ENCODE measurements around the gene CANT1.

Gene CANT1

GRCh38 chr17:78999056-78999768, 10.4 kb downstream of the CANT1 start:
- Histone ChIP-seq H3K4me1 (ENCODE audit: control insufficient read depth, insufficient read depth, low read length) (no peaks in the 10 kb centered on the region), H3K9ac (ENCODE audit: low read length) (no peak overlapping the region), H3K4me3 (ENCODE audit: low read length) (no peak overlapping the region), H3K36me3 (ENCODE audit: control insufficient read depth, insufficient read depth, low read length) (peaks cover 15% of the 10 kb centered on the region), H3K27me3 (ENCODE audit: control insufficient read depth, insufficient read depth, low read length) (no peaks in the 10 kb centered on the region), H3K27ac (ENCODE audit: low read depth, low read length) (no peak overlapping the region)

GRCh38 chr17:78998311-78999055, 11.1 kb downstream of the CANT1 start:
- no peak overlapping the region for H3K27ac ChIP-seq (ENCODE audit: low read depth, low read length)
- no peak overlapping the region for H3K9ac ChIP-seq (ENCODE audit: low read length)
- H3K27me3 ChIP-seq (ENCODE audit: control insufficient read depth, insufficient read depth, low read length), result no peaks in the 10 kb centered on the region
- no peak overlapping the region for H3K4me3 ChIP-seq (ENCODE audit: low read length)
- peaks cover 15% of the 10 kb centered on the region for H3K36me3 ChIP-seq (ENCODE audit: control insufficient read depth, insufficient read depth, low read length)
- no peaks in the 10 kb centered on the region for H3K4me1 ChIP-seq (ENCODE audit: control insufficient read depth, insufficient read depth, low read length)

DNA sequence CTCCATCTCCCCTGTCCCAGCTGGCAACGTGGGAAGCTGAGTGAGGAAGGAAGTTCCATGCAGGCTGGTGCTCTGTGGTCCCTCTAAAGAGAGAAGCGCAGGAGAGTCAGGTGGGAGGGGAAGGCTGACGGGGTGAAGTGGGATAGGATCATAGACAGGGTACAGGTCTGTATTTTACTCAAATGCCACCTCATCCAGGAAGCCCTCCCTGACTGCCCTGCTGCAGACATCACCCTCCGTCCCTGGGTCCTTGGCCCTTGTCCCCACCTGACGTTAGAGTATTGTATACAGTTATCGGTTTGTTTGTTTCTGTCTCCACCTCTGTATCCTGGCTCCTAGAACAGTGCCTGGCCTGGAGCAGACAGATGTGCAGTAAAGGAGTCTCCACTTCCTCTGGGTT, 11.7 kb downstream of the CANT1 start:
- Histone ChIP-seq H3K4me1 (ENCODE audit: control insufficient read depth, insufficient read depth, low read length) (no peaks in the 10 kb centered on the region), H3K4me3 (ENCODE audit: low read length) (no peak overlapping the region), H3K36me3 (ENCODE audit: control insufficient read depth, insufficient read depth, low read length) (peaks cover 17% of the 10 kb centered on the region), H3K9ac (ENCODE audit: low read length) (no peak overlapping the region), H3K27me3 (ENCODE audit: control insufficient read depth, insufficient read depth, low read length) (no peaks in the 10 kb centered on the region), H3K27ac (ENCODE audit: low read depth, low read length) (no peak overlapping the region)

DNA sequence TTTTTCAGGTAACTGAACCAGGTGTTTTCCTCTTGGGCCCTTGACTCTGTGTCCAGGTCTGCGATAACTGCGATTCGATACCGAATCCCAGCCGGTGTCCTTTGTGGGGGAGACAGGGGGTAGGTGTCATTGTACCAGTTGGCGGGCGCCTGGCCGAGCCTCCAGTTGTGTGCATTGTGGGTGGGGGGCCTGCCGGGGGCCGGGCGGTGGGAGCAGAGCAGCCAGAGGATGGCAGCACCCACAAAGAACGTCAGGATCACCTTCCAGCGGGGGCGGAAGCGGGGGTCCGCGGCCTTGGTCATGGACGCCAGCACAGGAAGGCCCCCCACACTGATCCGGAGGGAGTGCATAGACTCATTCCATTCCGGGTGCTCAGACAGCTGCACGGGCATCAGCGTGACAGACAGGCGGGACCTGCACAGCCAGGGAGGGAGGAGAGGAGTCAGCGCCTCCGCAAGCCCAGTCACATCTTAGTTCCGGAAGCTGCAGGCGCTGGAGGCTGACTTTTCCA, 12.3 kb downstream of the CANT1 start:
- Histone ChIP-seq H3K4me3 (ENCODE audit: low read length) (no peak overlapping the region), H3K9ac (ENCODE audit: low read length) (no peak overlapping the region), H3K36me3 (ENCODE audit: control insufficient read depth, insufficient read depth, low read length) (peaks cover 20% of the 10 kb centered on the region)

DNA sequence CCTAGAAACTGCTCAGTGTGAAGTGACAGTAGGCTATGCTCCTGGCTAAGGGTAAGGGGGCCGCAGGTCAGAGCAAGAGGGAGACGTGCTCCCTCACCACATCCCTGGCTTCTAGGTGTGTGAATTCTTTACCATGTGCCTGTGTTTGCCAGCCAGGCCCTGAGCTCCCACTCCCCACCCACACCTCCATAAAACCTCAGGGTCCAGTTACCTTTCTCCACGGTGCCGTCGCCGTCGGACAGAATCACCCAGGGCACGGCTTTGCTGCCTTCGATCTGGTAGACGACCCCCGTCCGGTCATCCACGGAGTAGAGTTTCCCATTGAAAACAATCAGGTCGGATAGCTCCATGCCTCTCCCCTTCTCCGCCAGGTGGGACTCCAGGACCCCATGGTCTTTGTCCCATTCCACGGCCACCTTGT, 12.8 kb downstream of the CANT1 start:
- Histone ChIP-seq H3K27ac (ENCODE audit: low read depth, low read length) (no peak overlapping the region), H3K4me3 (ENCODE audit: low read length) (peak overlapping the region; percentile 24), H3K36me3 (ENCODE audit: control insufficient read depth, insufficient read depth, low read length) (peaks cover 22% of the 10 kb centered on the region), H3K4me1 (ENCODE audit: control insufficient read depth, insufficient read depth, low read length) (no peaks in the 10 kb centered on the region), H3K27me3 (ENCODE audit: control insufficient read depth, insufficient read depth, low read length) (no peaks in the 10 kb centered on the region), H3K9ac (ENCODE audit: low read length) (no peak overlapping the region)

More for the DNA sequence above, 12.3 kb downstream of the CANT1 start:
- Histone ChIP-seq H3K4me1 (ENCODE audit: control insufficient read depth, insufficient read depth, low read length) (no peaks in the 10 kb centered on the region), H3K27me3 (ENCODE audit: control insufficient read depth, insufficient read depth, low read length) (no peaks in the 10 kb centered on the region), H3K27ac (ENCODE audit: low read depth, low read length) (no peak overlapping the region)

- no peaks in the 10 kb centered on the region for H3K27me3 ChIP-seq (ENCODE audit: control insufficient read depth, insufficient read depth, low read length)
- H3K4me3 ChIP-seq (ENCODE audit: low read length), result peak overlapping the region; percentile 24
- H3K4me1 ChIP-seq (ENCODE audit: control insufficient read depth, insufficient read depth, low read length), result no peaks in the 10 kb centered on the region
- H3K9ac ChIP-seq (ENCODE audit: low read length), result no peak overlapping the region
- peaks cover 30% of the 10 kb centered on the region for H3K36me3 ChIP-seq (ENCODE audit: control insufficient read depth, insufficient read depth, low read length)
- no peak overlapping the region for H3K27ac ChIP-seq (ENCODE audit: low read depth, low read length)
Observed at GRCh38 chr17:78995761-78996451, 13.7 kb downstream of the CANT1 start.

GRCh38 chr17:78995022-78995760, 14.4 kb downstream of the CANT1 start:
- Histone ChIP-seq H3K27me3 (ENCODE audit: control insufficient read depth, insufficient read depth, low read length) (no peaks in the 10 kb centered on the region), H3K4me1 (ENCODE audit: control insufficient read depth, insufficient read depth, low read length) (no peaks in the 10 kb centered on the region), H3K36me3 (ENCODE audit: control insufficient read depth, insufficient read depth, low read length) (peaks cover 32% of the 10 kb centered on the region), H3K4me3 (ENCODE audit: low read length) (no peak overlapping the region), H3K9ac (ENCODE audit: low read length) (peak overlapping the region; percentile 22), H3K27ac (ENCODE audit: low read depth, low read length) (no peak overlapping the region)

DNA sequence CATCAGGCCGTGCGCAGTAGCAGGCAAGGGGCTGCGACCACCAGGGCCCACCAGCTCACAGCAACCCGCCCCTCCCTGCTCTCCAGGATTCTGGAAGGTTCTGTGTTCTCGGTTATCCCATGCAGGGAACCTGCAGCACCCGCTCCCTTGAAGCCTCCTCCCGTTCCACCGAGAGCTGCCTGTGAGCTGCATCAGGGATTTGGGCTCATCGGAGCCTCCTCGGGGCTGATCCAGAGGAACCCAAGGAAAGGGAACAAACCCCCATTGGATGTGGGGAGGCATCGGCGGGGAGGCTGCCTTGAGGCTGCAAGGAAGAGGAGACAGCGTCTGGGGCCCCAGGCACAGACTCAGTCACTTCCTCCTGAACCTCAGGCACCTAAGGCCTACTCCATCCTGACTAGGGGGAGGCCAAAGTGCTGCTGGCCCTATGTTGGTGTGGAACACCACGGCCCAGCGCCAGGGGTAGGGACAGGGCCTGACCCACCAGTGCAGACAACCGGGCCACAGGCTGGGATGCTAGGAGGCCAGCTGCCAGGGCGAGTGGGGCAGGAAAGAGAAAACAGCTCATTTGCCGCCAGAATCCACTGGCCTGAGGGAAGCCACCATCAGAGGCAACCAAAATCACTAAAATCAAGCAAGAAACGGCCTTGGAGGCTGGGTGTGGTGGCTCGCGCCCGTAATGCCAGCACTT, 15.4 kb downstream of the CANT1 start:
- H3K27ac ChIP-seq (ENCODE audit: low read depth, low read length), result no peak overlapping the region

DNA sequence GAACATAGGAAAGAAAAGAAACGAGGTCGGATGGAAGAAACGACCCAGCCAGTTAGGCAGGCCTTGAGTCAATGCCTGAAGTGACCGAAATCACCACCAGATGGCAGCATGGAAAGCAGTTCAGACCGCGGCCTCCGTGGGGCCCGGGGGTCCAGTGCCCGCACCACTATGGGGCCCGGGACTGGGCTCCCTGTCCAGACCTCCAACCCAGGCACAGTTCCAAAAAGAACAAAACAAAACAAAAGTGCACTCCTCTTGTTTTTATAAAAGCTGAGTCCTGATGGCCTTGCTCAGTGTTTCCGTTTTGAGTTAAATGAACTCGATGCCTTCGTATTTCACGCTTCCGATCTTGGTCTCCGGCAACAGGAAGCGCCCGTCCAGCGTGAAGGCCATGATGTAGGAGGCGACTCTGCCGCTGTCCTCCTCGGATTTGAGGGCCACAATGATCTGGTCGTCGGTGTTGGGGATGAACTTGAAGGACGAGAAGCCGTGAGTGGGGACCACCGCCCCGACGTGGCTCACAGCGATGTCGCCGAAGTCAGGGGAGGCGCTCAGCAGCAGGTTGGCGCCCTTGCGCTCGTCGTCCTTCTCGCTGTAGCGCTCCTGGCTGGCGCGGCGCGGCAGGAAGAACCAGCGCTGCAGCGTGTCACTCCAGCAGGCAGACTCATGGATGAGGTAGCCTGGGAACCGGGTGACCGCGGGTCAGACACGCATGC, 16.2 kb downstream of the CANT1 start:
- Histone ChIP-seq H3K4me1 (ENCODE audit: control insufficient read depth, insufficient read depth, low read length) (no peaks in the 10 kb centered on the region), H3K4me3 (ENCODE audit: low read length) (no peak overlapping the region), H3K9ac (ENCODE audit: low read length) (no peak overlapping the region), H3K36me3 (ENCODE audit: control insufficient read depth, insufficient read depth, low read length) (peaks cover 32% of the 10 kb centered on the region), H3K27me3 (ENCODE audit: control insufficient read depth, insufficient read depth, low read length) (no peaks in the 10 kb centered on the region), H3K27ac (ENCODE audit: low read depth, low read length) (no peak overlapping the region)

More for the DNA sequence above, 15.4 kb downstream of the CANT1 start:
- H3K36me3 ChIP-seq (ENCODE audit: control insufficient read depth, insufficient read depth, low read length), result peaks cover 32% of the 10 kb centered on the region
- no peak overlapping the region for H3K4me3 ChIP-seq (ENCODE audit: low read length)
- no peaks in the 10 kb centered on the region for H3K4me1 ChIP-seq (ENCODE audit: control insufficient read depth, insufficient read depth, low read length)
- H3K9ac ChIP-seq (ENCODE audit: low read length), result no peak overlapping the region
- no peaks in the 10 kb centered on the region for H3K27me3 ChIP-seq (ENCODE audit: control insufficient read depth, insufficient read depth, low read length)

- H3K36me3 ChIP-seq (ENCODE audit: control insufficient read depth, insufficient read depth, low read length), result peaks cover 27% of the 10 kb centered on the region
Observed at GRCh38 chr17:78992542-78993212, 16.9 kb downstream of the CANT1 start.

More at GRCh38 chr17:78992542-78993212, 16.9 kb downstream of the CANT1 start:
- H3K27me3 ChIP-seq (ENCODE audit: control insufficient read depth, insufficient read depth, low read length), result no peaks in the 10 kb centered on the region
- H3K4me3 ChIP-seq (ENCODE audit: low read length), result no peak overlapping the region
- H3K4me1 ChIP-seq (ENCODE audit: control insufficient read depth, insufficient read depth, low read length), result no peaks in the 10 kb centered on the region
- H3K9ac ChIP-seq (ENCODE audit: low read length), result no peak overlapping the region
- H3K27ac ChIP-seq (ENCODE audit: low read depth, low read length), result no peak overlapping the region

All from rectal smooth muscle tissue (tissue), 1 donor.